Immature natural killer cell (primary cell): Measurements from ENCODE around the gene INAFM2. TPM values are rescaled to one million over a fixed set of nuclear protein-coding genes. Genes with fewer than 3 reads are reported as not detected.

Experiments used
- DNase-seq, 3 donors: peaks; one replicate each; pipeline ENCODE4 v3.0.0; 2022; ENCODE audit warnings: mixed read lengths in 1 of 3
- H3K27ac Mint-ChIP-seq, 6 donors: one replicate each; pipeline ENCODE4 v1.8.0; 2020; ENCODE audit warnings: mixed read lengths in 6 of 6, mild to moderate bottlenecking in 5 of 6, inconsistent platforms in 4 of 6, moderate library complexity in 3 of 6
- H3K27me3 Mint-ChIP-seq, 3 donors: one replicate each; pipeline ENCODE4 v1.8.0; 2020 to 2021; ENCODE audit warnings: low read depth in 3 of 3, mild to moderate bottlenecking in 3 of 3, mixed read lengths in 3 of 3, moderate library complexity in 3 of 3, inconsistent platforms in 1 of 3
- H3K36me3 Mint-ChIP-seq, 3 donors: one replicate each; pipeline ENCODE4 v1.8.0; 2020; ENCODE audit warnings: mixed read lengths in 3 of 3, inconsistent platforms in 2 of 3, mild to moderate bottlenecking in 2 of 3
- H3K4me1 Mint-ChIP-seq, 2 donors: one replicate each; pipeline ENCODE4 v1.8.0; 2020; ENCODE audit warnings: inconsistent platforms in 2 of 2, mild to moderate bottlenecking in 2 of 2, mixed read lengths in 2 of 2, moderate library complexity in 1 of 2
- H3K4me3 Mint-ChIP-seq, 5 donors: one replicate each; pipeline ENCODE4 v1.8.0; 2020; ENCODE audit warnings: mild to moderate bottlenecking in 5 of 5, mixed read lengths in 5 of 5, inconsistent platforms in 3 of 5, moderate library complexity in 3 of 5
- H3K9me3 Mint-ChIP-seq, 6 donors: one replicate each; pipeline ENCODE4 v1.8.0; 2020; ENCODE audit warnings: mild to moderate bottlenecking in 6 of 6, mixed read lengths in 6 of 6, inconsistent platforms in 4 of 6, moderate library complexity in 3 of 6
- polyA plus RNA-seq, 3 donors: library from polyadenylated mRNA; unstranded; fragments of 300-500 nt; fragmentation: Illumina TruSeq; gene quantifications; one replicate each; pipeline ENCODE4 v1.2.3, GENCODE V29; 2021

The INAFM2 gene
- polyA plus RNA-seq, 3 donors from 2014 or later, result 3.2 to 3.5 (median 3.2) TPM

DNA sequence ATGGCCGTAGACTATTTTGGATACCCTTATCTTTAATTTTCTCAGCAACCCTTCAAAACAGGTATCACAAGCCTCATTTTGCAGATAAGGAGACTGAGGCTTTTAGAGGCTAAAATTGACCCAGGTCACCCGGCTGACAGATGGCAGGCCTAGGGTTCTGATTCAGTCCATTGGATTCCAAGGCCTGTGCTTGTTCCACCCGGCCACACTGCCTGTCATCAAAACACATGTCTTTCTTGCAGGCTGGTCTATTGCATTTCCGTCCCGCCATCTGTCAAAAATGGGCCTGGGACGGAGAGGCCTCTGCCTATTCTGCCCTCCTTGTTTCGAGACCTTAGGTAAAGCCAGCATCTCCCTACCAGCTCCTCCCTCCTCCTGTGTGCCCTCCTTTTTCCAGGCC lies 8.1 kb downstream of the INAFM2 start:
- H3K36me3 Mint-ChIP-seq, result no peaks in the 10 kb centered on the region
- no peak overlapping the region for H3K4me3 Mint-ChIP-seq
- no peaks in the 10 kb centered on the region for H3K9me3 Mint-ChIP-seq
- no peak overlapping the region for H3K27ac Mint-ChIP-seq
- H3K27me3 Mint-ChIP-seq, result peaks cover 0 to 3% (median 1%) of the 10 kb centered on the region in 3 donors
- DNase-seq, result no peak
- H3K4me1 Mint-ChIP-seq, result peaks cover 29 to 32% of the 10 kb centered on the region in 2 donors

DNA sequence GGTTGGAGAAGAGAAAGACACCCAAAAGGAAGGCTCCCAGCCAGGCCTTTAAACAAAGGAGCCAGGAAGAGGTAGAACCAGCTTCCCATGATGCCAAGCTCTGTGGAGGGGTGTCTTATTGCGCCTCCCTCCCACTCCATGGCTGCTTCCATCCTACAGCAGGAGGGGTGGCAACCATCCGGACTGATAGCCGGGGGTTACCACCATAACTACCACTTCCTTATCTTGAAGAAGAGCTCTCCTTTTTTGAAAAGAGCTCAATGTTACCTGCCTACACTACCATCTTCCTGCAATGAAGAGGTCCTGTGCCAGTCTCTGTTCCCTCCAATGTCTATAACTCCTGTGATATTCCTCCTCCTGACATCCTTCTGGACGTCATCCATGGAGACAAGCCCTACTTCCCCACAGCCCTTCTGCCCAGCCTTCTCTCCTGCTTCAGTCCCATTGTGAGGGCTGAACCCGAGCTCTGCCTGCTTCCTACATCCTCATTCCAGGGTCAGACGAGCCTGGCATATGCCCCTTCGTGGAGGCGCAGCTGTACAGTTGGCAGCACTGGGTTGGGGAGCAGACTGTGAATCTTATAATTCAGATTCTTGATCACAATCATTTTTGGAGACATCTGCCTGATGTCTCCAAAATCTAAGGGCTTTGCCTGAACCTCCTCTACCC lies 8.8 kb downstream of the INAFM2 start:
- H3K27me3 Mint-ChIP-seq, result peaks cover 0 to 3% (median 1%) of the 10 kb centered on the region in 3 donors
- H3K4me3 Mint-ChIP-seq, result no peak overlapping the region
- no peak overlapping the region for H3K27ac Mint-ChIP-seq

DNA sequence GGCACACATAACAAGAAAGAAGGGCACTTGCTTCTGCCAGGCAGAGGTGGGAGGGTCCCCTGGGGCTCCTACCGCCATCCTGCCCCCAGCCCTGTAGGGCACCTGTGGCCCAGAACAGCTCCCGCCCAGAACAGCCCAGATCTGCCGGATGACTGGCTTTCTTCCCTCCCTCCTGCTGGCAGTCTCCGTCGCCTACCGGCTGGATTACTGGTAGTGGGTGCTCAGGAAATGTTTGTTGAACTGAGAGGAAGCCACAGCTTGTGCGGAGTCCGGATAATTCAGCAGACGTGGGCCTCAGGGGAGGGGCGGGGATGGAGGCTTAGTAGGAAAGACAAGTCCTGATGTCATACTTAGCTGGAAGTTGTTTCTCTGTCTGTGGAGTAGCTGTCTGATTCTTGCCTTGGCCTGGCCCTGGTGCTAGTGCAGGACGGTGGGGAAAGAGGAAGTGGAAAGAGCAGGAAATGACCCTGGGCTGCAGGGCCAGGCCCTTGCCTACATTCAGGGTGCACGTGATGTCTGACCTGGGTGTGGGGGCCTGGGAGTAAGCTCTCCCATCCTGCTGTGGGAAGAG lies 10.5 kb downstream of the INAFM2 start:
- peak overlapping the region in 4 of 5 donors; percentile 0 to 77 (median 57) for H3K4me3 Mint-ChIP-seq
- no peaks in the 10 kb centered on the region for H3K36me3 Mint-ChIP-seq
- H3K4me1 Mint-ChIP-seq, result peaks cover 16 to 17% of the 10 kb centered on the region in 2 donors
- peaks cover 0 to 2% (median 1%) of the 10 kb centered on the region in 3 donors for H3K27me3 Mint-ChIP-seq
- no peak for DNase-seq
- H3K9me3 Mint-ChIP-seq, result no peaks in the 10 kb centered on the region
- peak overlapping the region in 3 of 6 donors; percentile 13 to 85 (median 71) for H3K27ac Mint-ChIP-seq

More for the DNA sequence above, 8.8 kb downstream of the INAFM2 start:
- DNase-seq, result no peak
- no peaks in the 10 kb centered on the region for H3K9me3 Mint-ChIP-seq
- H3K36me3 Mint-ChIP-seq, result no peaks in the 10 kb centered on the region
- peaks cover 23 to 28% of the 10 kb centered on the region in 2 donors for H3K4me1 Mint-ChIP-seq

DNA sequence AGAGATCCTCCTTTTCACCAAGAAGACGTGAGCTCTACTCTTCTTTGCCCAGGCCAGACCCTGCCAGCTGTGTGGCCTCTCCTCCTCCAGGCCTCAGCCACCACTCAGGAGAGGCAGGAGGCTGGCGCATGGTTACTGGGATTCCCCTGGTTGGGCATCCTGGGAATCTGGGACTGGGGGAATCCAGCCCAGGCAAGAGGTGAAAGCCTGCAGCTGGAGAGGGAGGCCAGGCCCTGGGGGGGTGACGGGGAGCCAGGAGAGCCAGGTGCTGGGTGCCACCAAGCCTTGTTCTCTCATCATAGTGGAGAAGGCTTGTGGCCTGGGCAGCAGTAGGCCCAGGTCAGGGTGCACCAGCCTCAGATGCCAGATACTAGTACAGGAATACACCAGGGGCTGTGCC lies 11.0 kb downstream of the INAFM2 start:
- DNase-seq, result no peak

GRCh38 chr15:40334941-40335795 lies 11.7 kb downstream of the INAFM2 start:
- Mint-ChIP-seq H3K9me3 (no peaks in the 10 kb centered on the region), H3K27ac (no peak overlapping the region), H3K4me3 (no peak overlapping the region), H3K4me1 (peaks cover 16% of the 10 kb centered on the region in 2 donors), H3K36me3 (no peaks in the 10 kb centered on the region), H3K27me3 (peaks cover 0 to 2% (median 1%) of the 10 kb centered on the region in 3 donors)
- no peak for DNase-seq

More for the DNA sequence above, 11.0 kb downstream of the INAFM2 start:
- peaks cover 16% of the 10 kb centered on the region in 2 donors for H3K4me1 Mint-ChIP-seq
- H3K9me3 Mint-ChIP-seq, result no peaks in the 10 kb centered on the region
- H3K27ac Mint-ChIP-seq, result peak overlapping the region in 1 of 6 donors; percentile 85
- no peaks in the 10 kb centered on the region for H3K36me3 Mint-ChIP-seq
- H3K27me3 Mint-ChIP-seq, result peaks cover 0 to 2% (median 1%) of the 10 kb centered on the region in 3 donors
- H3K4me3 Mint-ChIP-seq, result peak overlapping the region in 1 of 5 donors; percentile 63

DNA sequence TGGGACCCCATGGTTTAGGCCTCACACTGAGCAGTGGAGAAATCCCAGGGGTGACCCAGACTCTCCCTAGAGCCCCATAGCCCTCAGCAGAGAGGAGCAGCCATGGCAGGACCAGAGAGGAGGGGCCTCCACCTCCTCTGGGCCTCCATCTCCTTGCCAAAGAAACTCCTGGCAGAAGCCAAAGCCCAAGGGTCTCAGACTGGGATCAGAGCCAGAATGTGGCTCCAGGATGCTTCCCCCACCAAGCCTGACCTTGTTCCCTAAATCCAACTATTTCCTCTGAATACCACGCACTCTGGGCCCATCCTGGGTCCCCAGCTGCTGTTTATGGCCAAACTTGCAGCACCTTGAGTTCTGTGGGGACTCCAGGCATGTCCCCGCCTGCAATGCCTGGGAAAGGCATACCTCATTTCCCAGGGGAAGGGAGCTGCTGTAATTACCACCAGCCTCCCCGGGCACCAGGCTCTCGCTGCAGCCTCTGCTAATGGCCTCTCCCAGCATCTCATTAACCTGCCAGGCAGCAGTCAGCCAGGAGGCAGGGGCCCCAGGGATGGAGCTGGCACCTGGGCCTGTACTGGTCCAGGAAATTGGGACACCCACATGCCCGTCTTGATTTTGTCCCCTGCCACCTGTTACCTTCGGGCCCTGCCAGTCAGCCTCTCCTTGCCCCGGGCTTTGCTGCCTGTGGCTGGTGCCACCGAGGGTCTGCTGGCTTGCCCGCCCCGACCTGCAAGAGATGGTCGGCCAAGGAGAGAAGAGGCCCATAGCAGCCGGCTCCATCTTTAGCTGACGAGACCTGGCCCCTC lies 12.6 kb downstream of the INAFM2 start:
- Mint-ChIP-seq H3K4me3 (no peak overlapping the region), H3K4me1 (peaks cover 16% of the 10 kb centered on the region in 2 donors), H3K36me3 (no peaks in the 10 kb centered on the region), H3K27me3 (peaks cover 0 to 2% (median 1%) of the 10 kb centered on the region in 3 donors), H3K9me3 (no peaks in the 10 kb centered on the region), H3K27ac (no peak overlapping the region)
- no peak for DNase-seq

- Mint-ChIP-seq H3K27ac (no peak overlapping the region), H3K4me3 (no peak overlapping the region), H3K27me3 (peaks cover 0 to 2% (median 1%) of the 10 kb centered on the region in 3 donors), H3K4me1 (peaks cover 16% of the 10 kb centered on the region in 2 donors), H3K36me3 (no peaks in the 10 kb centered on the region), H3K9me3 (no peaks in the 10 kb centered on the region)
- peak in 1 of 3 donors; percentile 37 for DNase-seq
These were observed 13.2 kb downstream of the INAFM2 start for GRCh38 chr15:40336744-40337122.

GRCh38 chr15:40337597-40337996 lies 14.1 kb downstream of the INAFM2 start:
- Mint-ChIP-seq H3K27me3 (peaks cover 0 to 2% (median 1%) of the 10 kb centered on the region in 3 donors), H3K4me3 (no peak overlapping the region), H3K4me1 (peaks cover 16% of the 10 kb centered on the region in 2 donors), H3K36me3 (no peaks in the 10 kb centered on the region), H3K9me3 (no peaks in the 10 kb centered on the region), H3K27ac (no peak overlapping the region)
- DNase-seq, result no peak

- Mint-ChIP-seq H3K4me3 (peak overlapping the region in 1 of 5 donors; percentile 71), H3K27me3 (peaks cover 0 to 2% (median 1%) of the 10 kb centered on the region in 3 donors), H3K9me3 (no peaks in the 10 kb centered on the region), H3K4me1 (peaks cover 16% of the 10 kb centered on the region in 2 donors), H3K36me3 (no peaks in the 10 kb centered on the region), H3K27ac (peak overlapping the region in 1 of 6 donors; percentile 40)
- DNase-seq, result peak; percentile 66 to 75 (median 71)
These were observed 14.7 kb downstream of the INAFM2 start for GRCh38 chr15:40338041-40338657.

- H3K27ac Mint-ChIP-seq, result no peak overlapping the region
- no peaks in the 10 kb centered on the region for H3K36me3 Mint-ChIP-seq
- no peak for DNase-seq
- peaks cover 0 to 3% (median 1%) of the 10 kb centered on the region in 3 donors for H3K27me3 Mint-ChIP-seq
- peaks cover 9 to 10% of the 10 kb centered on the region in 2 donors for H3K4me1 Mint-ChIP-seq
- no peaks in the 10 kb centered on the region for H3K9me3 Mint-ChIP-seq
- no peak overlapping the region for H3K4me3 Mint-ChIP-seq
These were observed 15.6 kb downstream of the INAFM2 start for GRCh38 chr15:40338921-40339620.

- peaks cover 0 to 2% (median 1%) of the 10 kb centered on the region in 3 donors for H3K27me3 Mint-ChIP-seq
- peaks cover 6 to 7% of the 10 kb centered on the region in 2 donors for H3K4me1 Mint-ChIP-seq
- H3K27ac Mint-ChIP-seq, result no peak overlapping the region
- no peak for DNase-seq
- no peaks in the 10 kb centered on the region for H3K36me3 Mint-ChIP-seq
- H3K4me3 Mint-ChIP-seq, result no peak overlapping the region
- no peaks in the 10 kb centered on the region for H3K9me3 Mint-ChIP-seq
These were observed 16.1 kb downstream of the INAFM2 start for GRCh38 chr15:40339621-40339945.

- H3K4me1 Mint-ChIP-seq, result peaks cover 6 to 7% of the 10 kb centered on the region in 2 donors
- no peaks in the 10 kb centered on the region for H3K36me3 Mint-ChIP-seq
- no peak for DNase-seq
- peaks cover 0 to 2% (median 0%) of the 10 kb centered on the region in 3 donors for H3K27me3 Mint-ChIP-seq
- H3K27ac Mint-ChIP-seq, result no peak overlapping the region
- no peak overlapping the region for H3K4me3 Mint-ChIP-seq
- no peaks in the 10 kb centered on the region for H3K9me3 Mint-ChIP-seq
These were observed 16.7 kb downstream of the INAFM2 start for GRCh38 chr15:40340038-40340739.
